GM12878 (cell line): ENCODE data around the gene ISL2. TPM values are rescaled to one million over a fixed set of nuclear protein-coding genes. Genes with fewer than 3 reads are reported as not detected.

Source experiments
- ATAC-seq: fragments of 200-7000 bp; cut with Tn5 transposase; 3 replicates; pipeline ENCODE4 v1.9.1; 2020; ENCODE audit warnings: mild to moderate bottlenecking, moderate library complexity
- BruUV-seq: library from RNA; stranded (reverse); fragments of 400-500 nt; replicated peaks from 2 replicates; lab custom pipeline; 2021; lab: Mats Ljungman, UMichigan
- CTCF ChIA-PET: fragments of 300-600 bp; sonication (Branson Sonifier 250); formaldehyde crosslinking; extraction: SDS; loops from one replicate; lab custom pipeline; 2021; ENCODE audit warnings: inconsistent platforms; lab: Yijun Ruan, JAX
- POLR2A ChIA-PET: fragments of 350-600 bp; formaldehyde crosslinking; extraction: SDS; loops from one replicate; lab custom pipeline; 2021; ENCODE audit warnings: inconsistent platforms; lab: Charles Lee
- RAD21 ChIA-PET: fragments of 300-600 bp; sonication (Branson Sonifier 250); formaldehyde crosslinking; loops from one replicate; lab custom pipeline; 2023; ENCODE audit warnings: antibody characterized with exemption; ENCODE audit not compliant: unreplicated experiment; lab: Charles Lee
- SMC1A ChIA-PET: fragments of 300-600 bp; sonication (Branson Sonifier 250); formaldehyde crosslinking; loops from one replicate; lab custom pipeline; 2023; ENCODE audit not compliant: unreplicated experiment, uncharacterized antibody; lab: Charles Lee
- DNase-seq: peaks from one replicate; pipeline ENCODE4 v3.0.0-alpha.2; 2011; ENCODE audit warnings: low read depth, low spot score
- FAIRE-seq: peaks from 3 replicates; lab custom pipeline; 2011; peaks lifted over from hg19 to GRCh38; lab: Jason Lieb, UNC
- H2AFZ ChIP-seq: 2 replicates; pipeline ENCODE4 v1.6.0; 2011; ENCODE audit warnings: low read depth, low read length, control low read depth; ENCODE audit not compliant: control insufficient read depth
- H3K27ac ChIP-seq: 2 replicates; pipeline ENCODE4 v1.5.1; 2011; ENCODE audit warnings: control low read depth; ENCODE audit not compliant: control insufficient read depth, insufficient read depth
- H3K27me3 ChIP-seq, 2 experiments: replicated peaks in 1 of 2; 2 replicates each; pipeline versions ENCODE4 v1.6.0 to v1.6.1; 2011; ENCODE audit warnings: low read length in 1 of 2; ENCODE audit not compliant: control insufficient read depth in 2 of 2, insufficient read depth in 2 of 2
- H3K36me3 ChIP-seq, 2 experiments: 2 replicates each; pipeline ENCODE4 v1.5.1; 2011; ENCODE audit warnings: low read length in 1 of 2; ENCODE audit not compliant: control insufficient read depth in 2 of 2, insufficient read depth in 2 of 2
- H3K4me1 ChIP-seq: 2 replicates; pipeline ENCODE4 v1.6.1; 2011; ENCODE audit warnings: mild to moderate bottlenecking, low read length, moderate library complexity, mixed read lengths; ENCODE audit not compliant: control insufficient read depth, insufficient read depth
- H3K4me2 ChIP-seq: 2 replicates; pipeline ENCODE4 v1.6.0; 2011; ENCODE audit warnings: control low read depth; ENCODE audit not compliant: control insufficient read depth, insufficient read depth
- H3K4me3 ChIP-seq: fragments of 200-600 bp; sonication (generic); 2 replicates; pipeline ENCODE4 v1.5.1; 2016
- H3K79me2 ChIP-seq: 2 replicates; pipeline ENCODE4 v1.6.0; 2011; ENCODE audit warnings: low read length; ENCODE audit not compliant: control insufficient read depth, insufficient read depth
- H3K9ac ChIP-seq: 2 replicates; pipeline ENCODE4 v1.8.0; 2011; ENCODE audit warnings: low read length, control low read depth, mixed read lengths; ENCODE audit not compliant: control insufficient read depth, insufficient read depth
- H3K9me3 ChIP-seq: replicated peaks from 3 replicates; pipeline ENCODE4 v1.5.1; 2011; ENCODE audit warnings: mild to moderate bottlenecking, low read length; ENCODE audit not compliant: control insufficient read depth, insufficient read depth
- H4K20me1 ChIP-seq: 2 replicates; pipeline ENCODE4 v1.6.0; 2011; ENCODE audit not compliant: control insufficient read depth, insufficient read depth
- CBX3 ChIP-seq: fragments of 200-600 bp; sonication (generic); IDR thresholded peaks from 2 replicates; pipeline ENCODE4 v1.6.1; 2016; ENCODE audit warnings: low read depth, borderline replicate concordance
- EP300 ChIP-seq, 2 experiments: fragments of 150-350 bp in 1 of 2; IDR thresholded peaks; 2 replicates each; pipeline ENCODE4 v1.6.1; 2011 to 2012; ENCODE audit warnings: low read depth in 2 of 2, low read length in 2 of 2, borderline replicate concordance in 1 of 2, improper control_type of control experiment in 1 of 2, inconsistent platforms in 1 of 2; ENCODE audit not compliant: control insufficient read depth in 1 of 2
- GABPA ChIP-seq: IDR thresholded peaks from 2 replicates; pipeline ENCODE4 v1.6.1; 2014; ENCODE audit warnings: antibody characterized with exemption, low read depth, mild to moderate bottlenecking, inconsistent platforms
- HDGF ChIP-seq: fragments of 450-650 bp; IDR thresholded peaks from 2 replicates; pipeline ENCODE4 v1.6.1; 2016; ENCODE audit warnings: antibody characterized with exemption
- KAT2A ChIP-seq: conservative IDR thresholded peaks from 2 replicates; pipeline ENCODE4 v1.6.1; 2011; ENCODE audit warnings: low read depth, low read length; ENCODE audit not compliant: control insufficient read depth
- MTA2 ChIP-seq: fragments of 450-650 bp; IDR thresholded peaks from 2 replicates; pipeline ENCODE4 v1.6.1; 2016; ENCODE audit warnings: low read depth, mild to moderate bottlenecking, moderate library complexity
- MYB ChIP-seq: fragments of 150-350 bp; IDR thresholded peaks from 2 replicates; pipeline ENCODE4 v1.6.1; 2014; ENCODE audit warnings: mild to moderate bottlenecking, low read depth, low read length, borderline replicate concordance
- POLR2A ChIP-seq: IDR thresholded peaks from 2 replicates; pipeline ENCODE4 v1.6.1; 2011; ENCODE audit warnings: low read depth, mild to moderate bottlenecking, low read length
- SREBF2 ChIP-seq: IDR thresholded peaks from 2 replicates; pipeline ENCODE4 v1.6.1; 2012; ENCODE audit warnings: mild to moderate bottlenecking, low read length
- TCF7 ChIP-seq: IDR thresholded peaks from 2 replicates; pipeline ENCODE4 v1.6.1; 2014; ENCODE audit warnings: antibody characterized with exemption, borderline replicate concordance
- YBX1 ChIP-seq: fragments of 450-650 bp; IDR thresholded peaks from 2 replicates; pipeline ENCODE4 v1.6.1; 2016; ENCODE audit warnings: antibody characterized with exemption
- YY1 ChIP-seq: IDR thresholded peaks from 2 replicates; pipeline ENCODE4 v1.6.1; 2011; ENCODE audit warnings: low read depth, mild to moderate bottlenecking, low read length
- WGBS: methylation state at CpG from one replicate; pipeline ENCODE4 v1.1.6; 2016; ENCODE audit warnings: low lambda C conversion rate; ENCODE audit not compliant: insufficient replicate concordance, insufficient coverage; ENCODE audit errors: missing lambda C conversion rate; 5-methylcytosine and 5-hydroxymethylcytosine counted together
- in situ Hi-C: fragments of 300-500 bp; cut with MboI; formaldehyde crosslinking; loops from 9 replicates; pipeline ENCODE4 v1.14.3; 2018; ENCODE audit warnings: mixed read lengths
- intact Hi-C: fragments of 100-400 bp; cut with micrococcal nuclease; formaldehyde crosslinking; loops from one replicate; pipeline ENCODE4 v1.14.2; 2022; ENCODE audit not compliant: unreplicated experiment
- polyA plus RNA-seq, 11 experiments: library from polyadenylated mRNA; depleted of rRNA in 4 of 11; unstranded in 6 of 11; stranded (reverse) in 5 of 11; fragments of >200 nt; fragmentation: Nextera tagmentation in 4 of 11; fragmentation: Illumina TruSeq in 1 of 11; extraction: Ambion mirVana in 4 of 11; extraction: Trizol in 1 of 11; gene quantifications; 1 replicate in 1 of 11; 2 replicates in 10 of 11; pipeline versions ENCODE4 v1.2.1 to v1.2.3, GENCODE V29; 2011 to 2016; ENCODE audit warnings: inconsistent platforms in 2 of 11, missing spikeins in 2 of 11, low read depth in 1 of 11
- total RNA-seq, 4 experiments: library from RNA; depleted of rRNA in 3 of 4; stranded (reverse); fragments of >200 nt in 3 of 4; fragmentation: Illumina TruSeq in 1 of 4; extraction: Trizol in 1 of 4; gene quantifications; 2 replicates each; pipeline versions ENCODE4 v1.2.1 to v1.2.3, GENCODE V29; 2013 to 2021
- TF ChIP-seq, protein P1 (sequence below): fragments of 450-650 bp; IDR thresholded peaks from 2 replicates; pipeline ENCODE4 v1.6.1; 2017; ENCODE audit warnings: mild to moderate bottlenecking

ISL2 gene
- total and polyA plus RNA-seq, 10 of the 15 experiments (the other 5 are each of a cell fraction or from before 2014, with no cell fraction given), result 0.05 to 0.26 (median 0.08) TPM; not detected in 7

- TF ChIP-seq MTA2, result no peak
These were observed 9.1 kb upstream of the ISL2 start (continued) for GRCh38 chr15:76327191-76328105.

DNA sequence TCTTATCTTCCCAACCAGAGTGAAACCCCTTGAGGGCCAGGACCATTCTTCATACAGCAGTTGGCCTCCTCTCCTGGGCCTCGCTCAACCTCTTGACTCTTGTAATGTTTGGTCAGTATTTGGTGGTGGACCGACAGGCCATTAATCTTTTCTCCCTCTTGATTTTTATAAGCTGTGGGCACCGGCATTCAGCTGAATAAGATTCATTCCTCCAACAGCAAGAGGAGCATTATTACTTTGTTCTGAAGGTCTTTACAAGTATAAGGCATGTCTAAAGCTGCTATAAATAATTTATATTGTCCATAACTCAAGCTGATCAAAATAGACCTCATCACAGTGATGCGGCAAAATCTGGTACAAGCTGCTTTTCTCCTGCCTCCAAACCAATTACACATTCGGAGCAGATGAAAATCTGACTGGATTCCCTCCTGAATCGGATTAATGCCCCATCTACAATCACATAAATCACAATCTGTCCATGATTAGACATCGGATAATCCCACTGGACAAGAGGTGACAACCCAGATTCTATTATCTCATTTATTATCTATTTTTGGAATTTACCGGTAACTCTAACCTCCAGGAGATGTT lies 8.4 kb upstream of the ISL2 start:
- Histone ChIP-seq H3K9ac (no peak overlapping the region), H4K20me1 (no peaks in the 10 kb centered on the region), H3K9me3 (no peaks in the 10 kb centered on the region), H3K4me3 (no peak overlapping the region), H3K79me2 (no peaks in the 10 kb centered on the region), H3K4me1 (no peaks in the 10 kb centered on the region), H3K36me3 (no peaks in the 10 kb centered on the region), H2AFZ (no peak overlapping the region), H3K27ac (no peak overlapping the region), H3K4me2 (no peak overlapping the region), H3K27me3 (peaks cover 0 to 5% of the 10 kb centered on the region in 2 experiments; a peak in 2 of 4 replicates)
- FAIRE-seq (no peak), DNase-seq (no peak), ATAC-seq (no peak)
- in situ Hi-C loops, result no loop called here
- no TSS peak for BruUV-seq
- ChIA-PET CTCF (interaction anchor here (0.7 to 0.8 kb wide), 2 partner anchors 17 to 92 kb away, joined by 3 read pairs; no protein-coding TSS in a partner anchor), RAD21 (no interaction called here), POLR2A (no interaction called here), SMC1A (interaction anchor here (1.4 kb wide), 1 partner anchor 93 kb away, joined by 5 read pairs; no protein-coding TSS in a partner anchor)
- intact Hi-C loops, result no loop called here
- 62% methylated on average over 8 of the region's 8 CpGs for WGBS
- TF ChIP-seq YY1 (no peak), CBX3 (no peak), MYB (no peak), HDGF (no peak), TCF7 (no peak), KAT2A (no peak), GABPA (no peak), SREBF2 (no peak), EP300 (IDR thresholded peaks at IDR 0.05; ENCODE audit: borderline replicate concordance in 1 of 2, control insufficient read depth in 1 of 2, low read depth in 2 of 2, low read length in 2 of 2) (no peak), YBX1 (no peak), POLR2A (no peak)
- TF ChIP-seq, protein P1, sequence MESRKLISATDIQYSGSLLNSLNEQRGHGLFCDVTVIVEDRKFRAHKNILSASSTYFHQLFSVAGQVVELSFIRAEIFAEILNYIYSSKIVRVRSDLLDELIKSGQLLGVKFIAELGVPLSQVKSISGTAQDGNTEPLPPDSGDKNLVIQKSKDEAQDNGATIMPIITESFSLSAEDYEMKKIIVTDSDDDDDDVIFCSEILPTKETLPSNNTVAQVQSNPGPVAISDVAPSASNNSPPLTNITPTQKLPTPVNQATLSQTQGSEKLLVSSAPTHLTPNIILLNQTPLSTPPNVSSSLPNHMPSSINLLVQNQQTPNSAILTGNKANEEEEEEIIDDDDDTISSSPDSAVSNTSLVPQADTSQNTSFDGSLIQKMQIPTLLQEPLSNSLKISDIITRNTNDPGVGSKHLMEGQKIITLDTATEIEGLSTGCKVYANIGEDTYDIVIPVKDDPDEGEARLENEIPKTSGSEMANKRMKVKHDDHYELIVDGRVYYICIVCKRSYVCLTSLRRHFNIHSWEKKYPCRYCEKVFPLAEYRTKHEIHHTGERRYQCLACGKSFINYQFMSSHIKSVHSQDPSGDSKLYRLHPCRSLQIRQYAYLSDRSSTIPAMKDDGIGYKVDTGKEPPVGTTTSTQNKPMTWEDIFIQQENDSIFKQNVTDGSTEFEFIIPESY, result no peak
